ENCODE data around the gene KRT85. TPM values are rescaled to one million over a fixed set of nuclear protein-coding genes. Genes with fewer than 3 reads are reported as not detected.

Gene KRT85
- total and polyA plus RNA-seq, 2 donors (not counting 1 experiment from before 2014, with no cell fraction given): not detected

- no peaks in the 10 kb centered on the region for H3K79me2 ChIP-seq (ENCODE audit: control insufficient read depth, insufficient read depth, low read length)
- H4K20me1 ChIP-seq (ENCODE audit: control insufficient read depth, insufficient read depth, low read length, poor library complexity, severe bottlenecking): no peaks in the 10 kb centered on the region
- no peak overlapping the region for H3K27ac Mint-ChIP-seq
- H3K27ac ChIP-seq (ENCODE audit: low read length in 2 of 2): no peak overlapping the region
- H3K4me1 Mint-ChIP-seq: peaks cover 1% of the 10 kb centered on the region
- no peak overlapping the region for H3K9ac ChIP-seq (ENCODE audit: low read length)
- peaks cover 4% of the 10 kb centered on the region for H3K9me3 Mint-ChIP-seq (ENCODE audit: insufficient read depth)
- no peak overlapping the region for H2AFZ ChIP-seq (ENCODE audit: insufficient read depth, low read depth, low read length, poor library complexity, severe bottlenecking)
- H3K9me3 ChIP-seq (ENCODE audit: control extremely low read depth in 1 of 3, control insufficient read depth in 2 of 3, insufficient read depth in 1 of 3, low read length in 2 of 3): peaks cover 0 to 8% (median 0%) of the 10 kb centered on the region in 3 donors
- H3K36me3 ChIP-seq (replicated peaks in 1 of 2; ENCODE audit: control extremely low read depth in 1 of 2, control insufficient read depth in 1 of 2, extremely low read depth in 1 of 2, insufficient read depth in 2 of 2, low read length in 1 of 2): no peaks in the 10 kb centered on the region
- peaks cover 11% of the 10 kb centered on the region for H3K27me3 Mint-ChIP-seq
- peaks cover 0 to 6% (median 1%) of the 10 kb centered on the region in 4 experiments for H3K27me3 ChIP-seq (replicated peaks in 1 of 4; ENCODE audit: control extremely low read depth in 1 of 4, control insufficient read depth in 3 of 4, insufficient read depth in 4 of 4, low read length in 3 of 4)
- intact Hi-C loops (cut with micrococcal nuclease): no loop called here
- no peak overlapping the region for H3K4me3 ChIP-seq (ENCODE audit: control extremely low read depth in 1 of 5, extremely low read depth in 1 of 5, insufficient read depth in 1 of 5, low read depth in 2 of 5, low read length in 4 of 5)
- DNase-seq (no peak), ATAC-seq (ENCODE audit: low read depth) (no peak)
- peaks cover 0 to 1% of the 10 kb centered on the region in 2 donors for H3K4me1 ChIP-seq (ENCODE audit: control insufficient read depth in 2 of 2, insufficient read depth in 2 of 2, low read length in 2 of 2)
- no peak overlapping the region for H3K4me2 ChIP-seq (replicated peaks; ENCODE audit: low read depth, low read length, poor library complexity, severe bottlenecking)
- no CpG with 5 or more reads among the region's 1 CpG for WGBS (ENCODE audit: insufficient coverage)
- TF ChIP-seq EZH2 (IDR thresholded peaks at IDR 0.05; ENCODE audit: borderline replicate concordance, insufficient read depth, low read depth, low read length, poor library complexity, severe bottlenecking): no peak
- ChIA-PET POLR2A (no interaction called here), CTCF (no interaction called here)
- no peak overlapping the region for H3K4me3 Mint-ChIP-seq
Measured at GRCh38 chr12:52332381-52332780, 34.9 kb downstream of the KRT85 start.

DNA sequence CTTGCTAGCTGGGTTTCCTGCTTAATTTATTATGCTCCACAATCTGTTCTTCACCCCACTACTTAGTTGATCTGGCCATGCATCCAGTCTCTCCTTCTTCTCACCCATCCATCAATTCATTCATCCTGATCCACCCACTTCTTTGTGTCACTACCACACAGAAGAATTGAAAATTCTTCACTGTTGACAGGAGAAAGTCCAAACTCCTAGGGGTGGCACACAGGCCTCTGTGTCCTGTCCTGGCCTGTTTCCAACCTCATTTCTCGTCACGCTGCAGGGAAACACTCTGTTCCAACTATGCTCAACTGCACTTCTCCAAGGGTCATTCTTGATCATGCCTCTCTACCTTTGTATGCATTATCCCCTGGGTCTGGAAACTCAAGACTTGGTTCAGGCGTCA, 35.4 kb downstream of the KRT85 start:
- no peak for DNase-seq
- CTCF ChIA-PET: no interaction called here

More for the DNA sequence above, 35.4 kb downstream of the KRT85 start:
- H3K27me3 ChIP-seq (replicated peaks in 1 of 4; ENCODE audit: control extremely low read depth in 1 of 4, control insufficient read depth in 3 of 4, insufficient read depth in 4 of 4, low read length in 3 of 4): peaks cover 0 to 6% (median 1%) of the 10 kb centered on the region in 4 experiments
- H3K4me2 ChIP-seq (replicated peaks; ENCODE audit: low read depth, low read length, poor library complexity, severe bottlenecking): no peak overlapping the region
- Mint-ChIP-seq H3K4me3 (no peak overlapping the region), H3K4me1 (peaks cover 4% of the 10 kb centered on the region), H3K27ac (no peak overlapping the region), H3K9me3 (ENCODE audit: insufficient read depth) (peaks cover 4% of the 10 kb centered on the region), H3K27me3 (peaks cover 13% of the 10 kb centered on the region)
- POLR2A ChIA-PET: no interaction called here
- no peak overlapping the region for H3K9ac ChIP-seq (ENCODE audit: low read length)
- H3K27ac ChIP-seq (ENCODE audit: low read length in 2 of 2): no peak overlapping the region
- H3K79me2 ChIP-seq (ENCODE audit: control insufficient read depth, insufficient read depth, low read length): no peaks in the 10 kb centered on the region
- TF ChIP-seq EZH2 (IDR thresholded peaks at IDR 0.05; ENCODE audit: borderline replicate concordance, insufficient read depth, low read depth, low read length, poor library complexity, severe bottlenecking): no peak
- TF ChIP-seq CTCF (IDR thresholded peaks at IDR 0.05): no peak
- no peaks in the 10 kb centered on the region for H4K20me1 ChIP-seq (ENCODE audit: control insufficient read depth, insufficient read depth, low read length, poor library complexity, severe bottlenecking)
- no peak for ATAC-seq (ENCODE audit: low read depth)
- no peak overlapping the region for H2AFZ ChIP-seq (ENCODE audit: insufficient read depth, low read depth, low read length, poor library complexity, severe bottlenecking)
- intact Hi-C loops (cut with micrococcal nuclease): no loop called here
- peaks cover 0 to 3% of the 10 kb centered on the region in 2 donors for H3K4me1 ChIP-seq (ENCODE audit: control insufficient read depth in 2 of 2, insufficient read depth in 2 of 2, low read length in 2 of 2)
- no peaks in the 10 kb centered on the region for H3K36me3 ChIP-seq (replicated peaks in 1 of 2; ENCODE audit: control extremely low read depth in 1 of 2, control insufficient read depth in 1 of 2, extremely low read depth in 1 of 2, insufficient read depth in 2 of 2, low read length in 1 of 2)
- H3K4me3 ChIP-seq (ENCODE audit: control extremely low read depth in 1 of 5, extremely low read depth in 1 of 5, insufficient read depth in 1 of 5, low read depth in 2 of 5, low read length in 4 of 5): no peak overlapping the region
- H3K9me3 ChIP-seq (ENCODE audit: control extremely low read depth in 1 of 3, control insufficient read depth in 2 of 3, insufficient read depth in 1 of 3, low read length in 2 of 3): peaks cover 0 to 8% (median 0%) of the 10 kb centered on the region in 3 donors
- WGBS (ENCODE audit: insufficient coverage): 87% methylated on average over 3 of the region's 3 CpGs

All from B cell (primary cell).